ENCODE measurements around the gene PSMB9. TPM values are rescaled to one million over a fixed set of nuclear protein-coding genes. Genes with fewer than 3 reads are reported as not detected.
"Not testable (repeated sequence)": the region's sequence is repeated elsewhere in the genome, so short reads cannot be mapped to it uniquely, and the experiment has no call there.

Gene PSMB9
- total and polyA plus RNA-seq, 2 of the 4 experiments (the other 2 are of a cell fraction), result 9.0 to 12.8 TPM

DNA sequence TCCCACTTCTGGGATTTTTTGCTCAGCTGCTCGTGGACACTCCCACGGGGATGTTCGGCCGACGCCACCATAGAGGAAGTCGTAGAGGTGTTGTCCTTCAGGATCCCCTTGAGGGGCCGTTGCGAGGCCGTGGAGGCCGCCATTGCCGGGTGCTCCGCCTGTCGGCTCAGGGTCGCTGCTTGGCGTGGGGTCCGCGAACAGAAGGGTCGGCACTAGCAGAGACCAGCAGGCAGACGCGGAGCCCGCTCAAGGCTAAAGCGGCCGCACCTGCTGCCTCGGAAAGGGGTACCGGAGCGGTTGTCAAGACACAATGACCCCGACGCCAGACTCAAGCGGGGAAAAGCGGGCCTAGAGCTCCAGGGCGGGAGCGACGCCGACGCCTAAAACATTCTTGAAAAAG lies 25.7 kb downstream of the PSMB9 start:
- Histone ChIP-seq H4K91ac (ENCODE audit: insufficient read depth, low read depth, low read length) (no peak overlapping the region), H4K8ac (ENCODE audit: low read depth in 2 of 2, low read length in 2 of 2) (no peak overlapping the region), H3K27me3 (ENCODE audit: control insufficient read depth, insufficient read depth, low read length) (peaks cover 18% of the 10 kb centered on the region), H3K4me1 (ENCODE audit: control insufficient read depth, insufficient read depth, low read length) (peaks cover 2% of the 10 kb centered on the region; the same call in 1 of the 2 replicates), H3K9ac (ENCODE audit: low read depth, low read length) (no peak overlapping the region), H2BK120ac (ENCODE audit: low read depth, low read length) (no peak overlapping the region), H3K4me3 (ENCODE audit: insufficient read depth, low read depth, low read length) (no peak overlapping the region), H2AFZ (replicated peaks; ENCODE audit: low read length, poor library complexity) (no peak overlapping the region), H3K18ac (ENCODE audit: low read depth, low read length) (no peak overlapping the region), H2BK5ac (ENCODE audit: low read depth, low read length, poor library complexity, severe bottlenecking) (no peak overlapping the region), H2BK15ac (ENCODE audit: low read depth, low read length) (no peak overlapping the region), H3K9me1 (ENCODE audit: insufficient read depth, low read length) (no peaks in the 10 kb centered on the region), H2AK5ac (ENCODE audit: low read depth, low read length) (no peak overlapping the region), H3K4me2 (ENCODE audit: low read depth, low read length) (no peak overlapping the region), H2BK20ac (ENCODE audit: low read depth, low read length) (no peak overlapping the region), H4K5ac (ENCODE audit: low read depth, low read length) (no peak overlapping the region), H4K20me1 (ENCODE audit: insufficient read depth, low read length) (no peaks in the 10 kb centered on the region), H3K27ac (ENCODE audit: insufficient read depth, low read length) (no peak overlapping the region), H3K79me1 (ENCODE audit: low read depth in 1 of 2, low read length in 2 of 2) (no peaks in the 10 kb centered on the region), H2AK9ac (replicated peaks; ENCODE audit: low read depth, low read length, poor library complexity) (no peak overlapping the region), H3K56ac (ENCODE audit: extremely low read depth, insufficient read depth, low read length) (no peak overlapping the region), H3K14ac (replicated peaks; ENCODE audit: low read depth, low read length) (no peak overlapping the region), H3K23ac (ENCODE audit: low read depth, low read length) (no peak overlapping the region), H3K4ac (ENCODE audit: low read depth, low read length) (no peak overlapping the region), H3K9me3 (ENCODE audit: control insufficient read depth, insufficient read depth, low read length) (no peaks in the 10 kb centered on the region), H3K36me3 (ENCODE audit: control insufficient read depth, insufficient read depth, low read length) (no peaks in the 10 kb centered on the region)
- ChIA-PET CTCF (interaction anchor here (1.4 kb wide), 1 partner anchor 41 kb away, joined by 3 read pairs; the partner anchor contains the start of gene TAP2), POLR2A (ENCODE audit: unreplicated experiment) (no interaction called here)
- in situ Hi-C loops (cut with MboI; ENCODE audit: low sequenced_read_pairs) (no loop called here), intact Hi-C loops (cut with micrococcal nuclease) (no loop called here), dilution Hi-C loops (cut with HindIII; ENCODE audit: low sequenced_read_pairs, unreplicated experiment) (no loop called here)
- no TSS peak for BruUV-seq (replicated peaks)
- WGBS, 2 experiments (ENCODE audit: extremely low coverage in 2 of 2, insufficient read length in 1 of 2), result 36% methylated on average over 26 of the region's 35 CpGs; no CpG with 5 or more reads in 1 of the 2 experiments
- DNase-seq (no peak), ATAC-seq (ENCODE audit: low read depth) (no peak)
- TF ChIP-seq NFE2L2 (IDR thresholded peaks at IDR 0.05; ENCODE audit: low read depth, low read length) (no peak), CEBPB (IDR thresholded peaks at IDR 0.05; ENCODE audit: low read depth, low read length) (no peak), CTCF (conservative IDR thresholded peaks at IDR 0.05; ENCODE audit: low read depth, low read length) (no peak), RCOR1 (IDR thresholded peaks at IDR 0.05; ENCODE audit: insufficient replicate concordance, low read length) (no peak), FOS (IDR thresholded peaks at IDR 0.05; ENCODE audit: low read depth, low read length) (no peak), POLR2A (IDR thresholded peaks at IDR 0.05; ENCODE audit: low read depth, low read length) (no peak)

- H3K14ac ChIP-seq (replicated peaks; ENCODE audit: low read depth, low read length); H3K79me1 ChIP-seq (ENCODE audit: low read depth in 1 of 2, low read length in 2 of 2); H4K5ac ChIP-seq (ENCODE audit: low read depth, low read length); H2BK5ac ChIP-seq (ENCODE audit: low read depth, low read length, poor library complexity, severe bottlenecking); H3K18ac ChIP-seq (ENCODE audit: low read depth, low read length); H3K27ac ChIP-seq (ENCODE audit: insufficient read depth, low read length); H2BK15ac ChIP-seq (ENCODE audit: low read depth, low read length); H2AK9ac ChIP-seq (replicated peaks; ENCODE audit: low read depth, low read length, poor library complexity); H3K56ac ChIP-seq (ENCODE audit: extremely low read depth, insufficient read depth, low read length); dilution Hi-C loops (cut with HindIII; ENCODE audit: low sequenced_read_pairs, unreplicated experiment); H4K8ac ChIP-seq (ENCODE audit: low read depth in 2 of 2, low read length in 2 of 2); H3K9ac ChIP-seq (ENCODE audit: low read depth, low read length); BruUV-seq (replicated peaks); DNase-seq; H3K9me1 ChIP-seq (ENCODE audit: insufficient read depth, low read length); H4K20me1 ChIP-seq (ENCODE audit: insufficient read depth, low read length); in situ Hi-C loops (cut with MboI; ENCODE audit: low sequenced_read_pairs); H3K4me2 ChIP-seq (ENCODE audit: low read depth, low read length); H2BK20ac ChIP-seq (ENCODE audit: low read depth, low read length); ATAC-seq (ENCODE audit: low read depth); H2AFZ ChIP-seq (replicated peaks; ENCODE audit: low read length, poor library complexity); H3K4me3 ChIP-seq (ENCODE audit: insufficient read depth, low read depth, low read length); H2BK120ac ChIP-seq (ENCODE audit: low read depth, low read length); H2AK5ac ChIP-seq (ENCODE audit: low read depth, low read length); CTCF ChIA-PET; H4K91ac ChIP-seq (ENCODE audit: insufficient read depth, low read depth, low read length); H3K36me3 ChIP-seq (ENCODE audit: control insufficient read depth, insufficient read depth, low read length); intact Hi-C loops (cut with micrococcal nuclease); H3K4ac ChIP-seq (ENCODE audit: low read depth, low read length); H3K9me3 ChIP-seq (ENCODE audit: control insufficient read depth, insufficient read depth, low read length); H3K4me1 ChIP-seq (ENCODE audit: control insufficient read depth, insufficient read depth, low read length); H3K23ac ChIP-seq (ENCODE audit: low read depth, low read length); POLR2A ChIA-PET (ENCODE audit: unreplicated experiment): not testable (repeated sequence)
- WGBS, 2 experiments (ENCODE audit: extremely low coverage in 2 of 2, insufficient read length in 1 of 2), result no CpG with 5 or more reads among the region's 3 CpGs
- peaks cover 15% of the 10 kb centered on the region for H3K27me3 ChIP-seq (ENCODE audit: control insufficient read depth, insufficient read depth, low read length)
Measured at GRCh38 chr6:32880962-32881361, 27.0 kb downstream of the PSMB9 start.

All from IMR-90 (cell line).